OCI-LY1 (cell line): ENCODE data around the gene SYNM.
"Not testable (repeated sequence)": the region's sequence is repeated elsewhere in the genome, so short reads cannot be mapped to it uniquely, and the experiment has no call there.

Experiments
- H2AFZ ChIP-seq: fragments of 200-600 bp; sonication (generic), shearing (Covaris generic); 2 replicates; pipeline ENCODE4 v1.6.0; 2014; ENCODE audit warnings: antibody characterized with exemption, mild to moderate bottlenecking, low read length
- H3F3A ChIP-seq: fragments of 200-600 bp; sonication (generic), shearing (Covaris generic); 2 replicates; pipeline ENCODE4 v1.6.0; 2014; ENCODE audit warnings: mild to moderate bottlenecking, antibody characterized with exemption, low read length, moderate library complexity; ENCODE audit not compliant: insufficient read depth
- H3K27ac ChIP-seq: fragments of 200-600 bp; sonication (generic); 2 replicates; pipeline ENCODE4 v1.5.1; 2014; ENCODE audit warnings: low read length, mixed run types, mild to moderate bottlenecking, low read depth; ENCODE audit not compliant: poor library complexity, severe bottlenecking
- H3K27me3 ChIP-seq: fragments of 200-600 bp; sonication (generic); 2 replicates; pipeline ENCODE4 v1.6.0; 2014; ENCODE audit warnings: antibody characterized with exemption, mild to moderate bottlenecking, low read length, moderate library complexity; ENCODE audit not compliant: insufficient read depth
- H3K36me3 ChIP-seq: fragments of 200-600 bp; sonication (generic); 2 replicates; pipeline ENCODE4 v1.6.1; 2014; ENCODE audit warnings: mild to moderate bottlenecking, antibody characterized with exemption, low read length, moderate library complexity, mixed read lengths; ENCODE audit not compliant: insufficient read depth
- H3K4me1 ChIP-seq: fragments of 200-600 bp; sonication (generic); 2 replicates; pipeline ENCODE4 v1.5.1; 2014; ENCODE audit warnings: mild to moderate bottlenecking, low read length, moderate library complexity; ENCODE audit not compliant: insufficient read depth, severe bottlenecking
- H3K4me2 ChIP-seq: fragments of 200-600 bp; sonication (generic), shearing (Covaris generic); 2 replicates; pipeline ENCODE4 v1.6.1; 2014; ENCODE audit warnings: low read length
- H3K4me3 ChIP-seq: fragments of 200-600 bp; sonication (generic); 2 replicates; pipeline ENCODE4 v1.5.1; 2014; ENCODE audit warnings: low read length, low read depth, mild to moderate bottlenecking, mixed read lengths; ENCODE audit not compliant: poor library complexity, severe bottlenecking
- H3K79me2 ChIP-seq: fragments of 200-600 bp; shearing (Covaris generic); 2 replicates; pipeline ENCODE4 v1.6.1; 2016; ENCODE audit warnings: mixed run types, low read length, mixed read lengths; ENCODE audit not compliant: insufficient read depth
- H3K9ac ChIP-seq: fragments of 200-600 bp; sonication (generic), shearing (Covaris generic); 2 replicates; pipeline ENCODE4 v1.6.1; 2014; ENCODE audit warnings: mild to moderate bottlenecking, low read length, mixed read lengths
- H3K9me2 ChIP-seq: fragments of 200-600 bp; sonication (generic), shearing (Covaris generic); 2 replicates; pipeline ENCODE4 v1.6.1; 2014; ENCODE audit warnings: low read depth, mild to moderate bottlenecking, low read length, mixed read lengths
- H3K9me3 ChIP-seq: fragments of 200-600 bp; shearing (Covaris generic); 2 replicates; pipeline ENCODE4 v1.6.1; 2014; ENCODE audit warnings: low read length, mixed read lengths
- H4K20me1 ChIP-seq: fragments of 200-600 bp; sonication (generic), shearing (Covaris generic); 2 replicates; pipeline ENCODE4 v1.6.0; 2016; ENCODE audit warnings: mild to moderate bottlenecking, low read length; ENCODE audit not compliant: insufficient read depth
- EZH2 ChIP-seq: fragments of 200-600 bp; sonication (generic), shearing (Covaris generic); IDR thresholded peaks from 2 replicates; pipeline ENCODE4 v1.8.0; 2017; ENCODE audit warnings: borderline replicate concordance, mixed run types, mild to moderate bottlenecking, antibody characterized with exemption, low read length, moderate library complexity, mixed read lengths
- TF ChIP-seq, protein P1 (sequence below): fragments of 200-600 bp; sonication (generic), shearing (Covaris generic); IDR thresholded peaks from 2 replicates; pipeline ENCODE4 v1.5.1; 2017; ENCODE audit warnings: mild to moderate bottlenecking, antibody characterized with exemption, low read length, moderate library complexity, mixed read lengths

SYNM gene

DNA sequence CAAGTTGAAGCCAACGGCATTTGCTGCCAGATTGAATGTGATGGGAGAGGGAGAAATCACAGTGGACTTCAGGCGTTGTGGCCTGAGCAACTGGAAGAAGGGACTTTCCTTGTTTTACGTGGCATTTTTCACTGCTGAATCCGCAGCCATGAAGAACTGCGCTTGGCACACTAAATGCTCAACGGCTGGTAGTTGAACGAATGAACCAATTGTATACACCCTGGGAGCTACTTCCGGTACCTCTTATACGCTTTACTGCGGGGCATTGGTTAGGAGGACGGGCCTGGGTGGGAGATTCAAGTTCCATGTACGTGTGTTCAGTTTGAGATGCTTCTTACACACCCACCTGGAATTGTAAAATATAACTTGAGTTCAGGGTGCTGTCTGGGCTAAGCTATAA is 5.2 kb downstream of the SYNM start:
- Histone ChIP-seq H3F3A (no peaks in the 10 kb centered on the region), H3K4me2 (no peak overlapping the region), H3K9ac (no peak overlapping the region), H3K36me3 (no peaks in the 10 kb centered on the region), H3K27ac (no peak overlapping the region), H3K27me3 (no peaks in the 10 kb centered on the region), H3K4me3 (no peak overlapping the region), H2AFZ (no peak overlapping the region), H3K79me2 (no peaks in the 10 kb centered on the region), H4K20me1 (no peaks in the 10 kb centered on the region), H3K9me2 (no peaks in the 10 kb centered on the region), H3K9me3 (no peaks in the 10 kb centered on the region), H3K4me1 (peaks cover 4% of the 10 kb centered on the region)
- TF ChIP-seq EZH2, result no peak
- TF ChIP-seq, protein P1, sequence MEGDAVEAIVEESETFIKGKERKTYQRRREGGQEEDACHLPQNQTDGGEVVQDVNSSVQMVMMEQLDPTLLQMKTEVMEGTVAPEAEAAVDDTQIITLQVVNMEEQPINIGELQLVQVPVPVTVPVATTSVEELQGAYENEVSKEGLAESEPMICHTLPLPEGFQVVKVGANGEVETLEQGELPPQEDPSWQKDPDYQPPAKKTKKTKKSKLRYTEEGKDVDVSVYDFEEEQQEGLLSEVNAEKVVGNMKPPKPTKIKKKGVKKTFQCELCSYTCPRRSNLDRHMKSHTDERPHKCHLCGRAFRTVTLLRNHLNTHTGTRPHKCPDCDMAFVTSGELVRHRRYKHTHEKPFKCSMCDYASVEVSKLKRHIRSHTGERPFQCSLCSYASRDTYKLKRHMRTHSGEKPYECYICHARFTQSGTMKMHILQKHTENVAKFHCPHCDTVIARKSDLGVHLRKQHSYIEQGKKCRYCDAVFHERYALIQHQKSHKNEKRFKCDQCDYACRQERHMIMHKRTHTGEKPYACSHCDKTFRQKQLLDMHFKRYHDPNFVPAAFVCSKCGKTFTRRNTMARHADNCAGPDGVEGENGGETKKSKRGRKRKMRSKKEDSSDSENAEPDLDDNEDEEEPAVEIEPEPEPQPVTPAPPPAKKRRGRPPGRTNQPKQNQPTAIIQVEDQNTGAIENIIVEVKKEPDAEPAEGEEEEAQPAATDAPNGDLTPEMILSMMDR, result no peak

DNA sequence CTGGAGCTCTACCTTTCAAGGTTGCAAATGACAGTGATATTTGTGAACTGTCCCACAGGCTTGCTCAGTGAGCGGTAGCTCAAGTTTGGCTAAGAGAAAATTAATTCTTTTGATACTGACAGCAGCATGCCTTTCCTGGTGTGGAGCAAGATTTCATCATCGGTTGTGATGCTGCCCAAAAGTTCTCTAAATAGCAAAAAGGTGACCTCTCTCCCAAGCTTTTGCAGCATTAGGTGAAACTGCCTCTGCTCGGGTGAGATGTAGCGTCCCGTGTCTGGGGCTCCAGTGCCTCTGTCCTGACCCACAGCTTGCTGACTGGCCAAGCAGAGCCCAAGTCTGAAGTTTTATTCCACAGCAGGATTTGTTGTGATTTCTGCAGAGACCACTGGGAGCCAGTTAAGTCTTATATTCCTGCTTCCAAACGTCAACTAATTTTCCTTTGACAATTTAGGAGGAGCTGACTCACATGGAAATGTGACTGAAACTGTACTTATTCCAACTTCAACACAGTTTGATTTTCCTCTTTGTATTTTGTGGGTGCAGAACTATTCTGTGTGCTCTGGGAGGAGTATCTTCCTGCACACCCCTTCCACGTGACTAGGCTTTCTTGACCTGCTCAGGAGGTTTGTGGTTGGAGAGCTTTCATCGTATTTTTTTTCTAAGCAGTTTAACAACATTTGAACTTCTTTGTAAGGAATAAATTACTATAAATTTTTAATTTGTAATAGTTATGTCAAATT is 5.9 kb downstream of the SYNM start:
- no peaks in the 10 kb centered on the region for H3K27me3 ChIP-seq
- H2AFZ ChIP-seq, result no peak overlapping the region
- no peak overlapping the region for H3K4me2 ChIP-seq
- peaks cover 4% of the 10 kb centered on the region for H3K4me1 ChIP-seq
- no peaks in the 10 kb centered on the region for H3K36me3 ChIP-seq
- no peaks in the 10 kb centered on the region for H4K20me1 ChIP-seq
- H3K4me3 ChIP-seq, result no peak overlapping the region
- no peaks in the 10 kb centered on the region for H3F3A ChIP-seq
- H3K27ac ChIP-seq, result no peak overlapping the region
- no peaks in the 10 kb centered on the region for H3K9me2 ChIP-seq
- H3K9ac ChIP-seq, result no peak overlapping the region
- H3K9me3 ChIP-seq, result no peaks in the 10 kb centered on the region
- no peak for TF ChIP-seq EZH2
- TF ChIP-seq, protein P1, result no peak
- H3K79me2 ChIP-seq, result no peaks in the 10 kb centered on the region

DNA sequence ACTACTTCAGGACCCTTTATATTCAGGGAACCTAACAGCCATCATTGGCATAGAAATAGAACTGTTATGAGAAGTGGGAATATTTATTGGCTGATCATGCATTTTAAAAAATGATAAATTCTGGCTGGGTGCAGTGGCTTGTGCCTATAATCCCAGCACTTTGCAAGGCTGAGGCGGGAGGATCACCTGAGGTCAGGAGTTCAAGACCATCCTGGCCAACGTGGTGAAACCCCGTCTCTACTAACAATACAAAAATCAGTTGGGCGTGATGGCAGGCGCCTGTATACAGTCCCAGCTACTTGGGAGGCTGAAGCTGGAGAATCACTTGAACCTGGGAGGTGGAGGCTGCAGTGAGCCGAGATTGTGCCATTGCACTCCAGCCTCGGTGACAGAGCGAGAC is 6.8 kb downstream of the SYNM start:
- H3K27me3 ChIP-seq, H3K9me3 ChIP-seq, H3K4me1 ChIP-seq, H3K36me3 ChIP-seq, H3K9ac ChIP-seq, H3K27ac ChIP-seq, H4K20me1 ChIP-seq, H3K9me2 ChIP-seq, H3K4me2 ChIP-seq, H2AFZ ChIP-seq, H3K4me3 ChIP-seq, H3K79me2 ChIP-seq, H3F3A ChIP-seq: not testable (repeated sequence)
